K562 (cell line): ENCODE measurements around the gene PPHLN1. TPM values are rescaled to one million over a fixed set of nuclear protein-coding genes. Genes with fewer than 3 reads are reported as not detected.
A peak's percentile ranks its signal among the peaks of the same experiment; 100 is the strongest.

Experiments
- CCNT2 ChIP-seq: IDR thresholded peaks from 2 replicates; pipeline ENCODE4 v1.6.1; 2011; ENCODE audit warnings: borderline replicate concordance, low read depth, mild to moderate bottlenecking, moderate library complexity, mixed read lengths, low read length; ENCODE audit not compliant: insufficient read length; ENCODE audit errors: extremely low read depth
- EZH2 ChIP-seq: IDR thresholded peaks from 2 replicates; pipeline ENCODE4 v1.6.1; 2012; ENCODE audit warnings: low read depth, mild to moderate bottlenecking, inconsistent platforms, low read length, borderline replicate concordance
- ILF3 ChIP-seq: fragments of 450-650 bp; IDR thresholded peaks from 2 replicates; pipeline ENCODE4 v1.6.1; 2018; ENCODE audit warnings: antibody characterized with exemption, mild to moderate bottlenecking, moderate library complexity, borderline replicate concordance
- PPARD ChIP-seq: fragments of 250-450 bp; sonication (Bioruptor Pico); IDR thresholded peaks from 2 replicates; pipeline ENCODE4 v1.8.0; 2022; ENCODE audit warnings: inconsistent platforms, mild to moderate bottlenecking, moderate library complexity
- RNF2 ChIP-seq: sonication (generic); IDR thresholded peaks from 2 replicates; pipeline ENCODE4 v1.6.1; 2016
- SAP30 ChIP-seq: fragments of 200-600 bp; sonication (generic); IDR thresholded peaks from 2 replicates; pipeline ENCODE4 v1.6.1; 2012; ENCODE audit warnings: borderline replicate concordance, low read depth, mild to moderate bottlenecking, moderate library complexity, low read length, control low read depth, inconsistent platforms; ENCODE audit not compliant: insufficient read depth, poor library complexity, severe bottlenecking
- U2AF2 ChIP-seq: fragments of 200-400 bp; formaldehyde crosslinking; optimal IDR thresholded peaks from 2 replicates; pipeline ENCODE3; 2017; ENCODE audit warnings: low read depth, mild to moderate bottlenecking, low read length
- XRCC5 ChIP-seq: fragments of 200-400 bp; formaldehyde crosslinking; IDR thresholded peaks from 2 replicates; pipeline ENCODE4 v1.6.1; 2017; ENCODE audit warnings: low read depth, mild to moderate bottlenecking, low read length
- polyA plus RNA-seq, 8 experiments: library from polyadenylated mRNA; depleted of rRNA in 4 of 8; stranded (reverse) in 5 of 8; unstranded in 3 of 8; fragments of >200 nt; fragmentation: Nextera tagmentation in 2 of 8; fragmentation: Illumina TruSeq in 1 of 8; extraction: Ambion mirVana in 2 of 8; extraction: Trizol in 1 of 8; gene quantifications; 2 replicates each; pipeline versions ENCODE4 v1.2.1 to v1.2.3, GENCODE V29; 2011 to 2014; ENCODE audit warnings: inconsistent platforms in 1 of 8, missing spikeins in 1 of 8
- total RNA-seq, 7 experiments: library from RNA; depleted of rRNA in 6 of 7; stranded (reverse); fragments of >200 nt in 6 of 7; fragmentation: Illumina TruSeq in 2 of 7; extraction: Trizol in 2 of 7; gene quantifications; 2 replicates each; pipeline versions ENCODE4 v1.2.1 to v1.2.3, GENCODE V29; 2011 to 2021; ENCODE audit warnings: low replicate concordance in 1 of 7
- TF ChIP-seq, protein P1 (sequence below): fragments of 450-650 bp; IDR thresholded peaks from 2 replicates; pipeline ENCODE4 v1.6.1; 2018; ENCODE audit not compliant: partially characterized antibody
- TF ChIP-seq, protein P2 (sequence below): fragments of 200-600 bp; sonication (generic); IDR thresholded peaks from one replicate; pipeline ENCODE4 v1.6.1; 2012; ENCODE audit warnings: mild to moderate bottlenecking, low read depth, low read length, inconsistent platforms

PPHLN1 gene
- total and polyA plus RNA-seq, 9 of the 15 experiments (the other 6 are each of a cell fraction or from before 2014, with no cell fraction given) = 66.3 to 112 (median 93.6) TPM

DNA sequence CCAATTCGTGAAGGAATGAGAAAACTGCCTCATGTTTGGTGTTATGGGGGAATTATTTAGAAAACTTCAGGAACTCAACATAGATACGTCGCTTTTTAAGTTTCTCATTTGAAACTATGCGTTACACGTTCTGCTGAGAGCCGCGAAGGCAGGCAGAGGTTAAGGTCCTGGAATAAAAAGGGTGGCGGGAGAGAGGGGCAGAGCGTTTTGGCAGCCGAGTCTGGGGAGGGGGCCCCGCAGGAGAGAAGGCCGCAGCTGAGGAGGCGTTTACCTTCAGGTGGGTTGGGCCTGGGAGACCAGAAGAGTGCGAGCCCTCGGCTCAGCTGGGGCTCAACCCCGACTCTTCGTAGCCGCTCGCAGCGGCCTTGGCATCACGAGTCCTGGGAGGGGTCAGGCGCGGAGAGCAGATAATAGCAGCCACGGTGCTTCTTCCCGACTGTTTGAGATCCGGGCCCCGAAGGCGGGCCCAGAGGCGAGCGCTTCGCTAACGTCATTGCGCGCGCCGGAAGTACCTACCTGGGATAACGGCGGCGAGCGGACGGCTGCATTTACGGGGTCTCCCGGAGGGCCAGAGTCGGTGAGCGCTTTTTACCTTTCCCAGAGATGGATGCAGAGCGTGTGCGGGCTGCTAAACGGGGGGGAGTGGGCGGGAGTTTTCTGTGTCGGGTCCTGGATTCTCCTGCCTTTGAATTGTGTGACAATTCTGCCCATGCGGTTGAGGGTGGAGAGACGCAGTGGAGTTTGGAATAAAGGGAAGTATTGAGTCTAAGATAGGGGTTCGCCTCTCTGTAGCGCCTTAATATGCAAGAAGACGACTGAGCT, at the start of gene PPHLN1, which contains the start of gene ZCRB1 (continued):
- TF ChIP-seq, protein P1, sequence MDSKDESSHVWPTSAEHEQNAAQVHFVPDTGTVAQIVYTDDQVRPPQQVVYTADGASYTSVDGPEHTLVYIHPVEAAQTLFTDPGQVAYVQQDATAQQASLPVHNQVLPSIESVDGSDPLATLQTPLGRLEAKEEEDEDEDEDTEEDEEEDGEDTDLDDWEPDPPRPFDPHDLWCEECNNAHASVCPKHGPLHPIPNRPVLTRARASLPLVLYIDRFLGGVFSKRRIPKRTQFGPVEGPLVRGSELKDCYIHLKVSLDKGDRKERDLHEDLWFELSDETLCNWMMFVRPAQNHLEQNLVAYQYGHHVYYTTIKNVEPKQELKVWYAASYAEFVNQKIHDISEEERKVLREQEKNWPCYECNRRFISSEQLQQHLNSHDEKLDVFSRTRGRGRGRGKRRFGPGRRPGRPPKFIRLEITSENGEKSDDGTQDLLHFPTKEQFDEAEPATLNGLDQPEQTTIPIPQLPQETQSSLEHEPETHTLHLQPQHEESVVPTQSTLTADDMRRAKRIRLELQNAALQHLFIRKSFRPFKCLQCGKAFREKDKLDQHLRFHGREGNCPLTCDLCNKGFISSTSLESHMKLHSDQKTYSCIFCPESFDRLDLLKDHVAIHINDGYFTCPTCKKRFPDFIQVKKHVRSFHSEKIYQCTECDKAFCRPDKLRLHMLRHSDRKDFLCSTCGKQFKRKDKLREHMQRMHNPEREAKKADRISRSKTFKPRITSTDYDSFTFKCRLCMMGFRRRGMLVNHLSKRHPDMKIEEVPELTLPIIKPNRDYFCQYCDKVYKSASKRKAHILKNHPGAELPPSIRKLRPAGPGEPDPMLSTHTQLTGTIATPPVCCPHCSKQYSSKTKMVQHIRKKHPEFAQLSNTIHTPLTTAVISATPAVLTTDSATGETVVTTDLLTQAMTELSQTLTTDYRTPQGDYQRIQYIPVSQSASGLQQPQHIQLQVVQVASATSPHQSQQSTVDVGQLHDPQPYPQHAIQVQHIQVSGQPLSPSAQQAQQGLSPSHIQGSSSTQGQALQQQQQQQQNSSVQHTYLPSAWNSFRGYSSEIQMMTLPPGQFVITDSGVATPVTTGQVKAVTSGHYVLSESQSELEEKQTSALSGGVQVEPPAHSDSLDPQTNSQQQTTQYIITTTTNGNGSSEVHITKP = peak; percentile 7
- TF ChIP-seq, protein P2, sequence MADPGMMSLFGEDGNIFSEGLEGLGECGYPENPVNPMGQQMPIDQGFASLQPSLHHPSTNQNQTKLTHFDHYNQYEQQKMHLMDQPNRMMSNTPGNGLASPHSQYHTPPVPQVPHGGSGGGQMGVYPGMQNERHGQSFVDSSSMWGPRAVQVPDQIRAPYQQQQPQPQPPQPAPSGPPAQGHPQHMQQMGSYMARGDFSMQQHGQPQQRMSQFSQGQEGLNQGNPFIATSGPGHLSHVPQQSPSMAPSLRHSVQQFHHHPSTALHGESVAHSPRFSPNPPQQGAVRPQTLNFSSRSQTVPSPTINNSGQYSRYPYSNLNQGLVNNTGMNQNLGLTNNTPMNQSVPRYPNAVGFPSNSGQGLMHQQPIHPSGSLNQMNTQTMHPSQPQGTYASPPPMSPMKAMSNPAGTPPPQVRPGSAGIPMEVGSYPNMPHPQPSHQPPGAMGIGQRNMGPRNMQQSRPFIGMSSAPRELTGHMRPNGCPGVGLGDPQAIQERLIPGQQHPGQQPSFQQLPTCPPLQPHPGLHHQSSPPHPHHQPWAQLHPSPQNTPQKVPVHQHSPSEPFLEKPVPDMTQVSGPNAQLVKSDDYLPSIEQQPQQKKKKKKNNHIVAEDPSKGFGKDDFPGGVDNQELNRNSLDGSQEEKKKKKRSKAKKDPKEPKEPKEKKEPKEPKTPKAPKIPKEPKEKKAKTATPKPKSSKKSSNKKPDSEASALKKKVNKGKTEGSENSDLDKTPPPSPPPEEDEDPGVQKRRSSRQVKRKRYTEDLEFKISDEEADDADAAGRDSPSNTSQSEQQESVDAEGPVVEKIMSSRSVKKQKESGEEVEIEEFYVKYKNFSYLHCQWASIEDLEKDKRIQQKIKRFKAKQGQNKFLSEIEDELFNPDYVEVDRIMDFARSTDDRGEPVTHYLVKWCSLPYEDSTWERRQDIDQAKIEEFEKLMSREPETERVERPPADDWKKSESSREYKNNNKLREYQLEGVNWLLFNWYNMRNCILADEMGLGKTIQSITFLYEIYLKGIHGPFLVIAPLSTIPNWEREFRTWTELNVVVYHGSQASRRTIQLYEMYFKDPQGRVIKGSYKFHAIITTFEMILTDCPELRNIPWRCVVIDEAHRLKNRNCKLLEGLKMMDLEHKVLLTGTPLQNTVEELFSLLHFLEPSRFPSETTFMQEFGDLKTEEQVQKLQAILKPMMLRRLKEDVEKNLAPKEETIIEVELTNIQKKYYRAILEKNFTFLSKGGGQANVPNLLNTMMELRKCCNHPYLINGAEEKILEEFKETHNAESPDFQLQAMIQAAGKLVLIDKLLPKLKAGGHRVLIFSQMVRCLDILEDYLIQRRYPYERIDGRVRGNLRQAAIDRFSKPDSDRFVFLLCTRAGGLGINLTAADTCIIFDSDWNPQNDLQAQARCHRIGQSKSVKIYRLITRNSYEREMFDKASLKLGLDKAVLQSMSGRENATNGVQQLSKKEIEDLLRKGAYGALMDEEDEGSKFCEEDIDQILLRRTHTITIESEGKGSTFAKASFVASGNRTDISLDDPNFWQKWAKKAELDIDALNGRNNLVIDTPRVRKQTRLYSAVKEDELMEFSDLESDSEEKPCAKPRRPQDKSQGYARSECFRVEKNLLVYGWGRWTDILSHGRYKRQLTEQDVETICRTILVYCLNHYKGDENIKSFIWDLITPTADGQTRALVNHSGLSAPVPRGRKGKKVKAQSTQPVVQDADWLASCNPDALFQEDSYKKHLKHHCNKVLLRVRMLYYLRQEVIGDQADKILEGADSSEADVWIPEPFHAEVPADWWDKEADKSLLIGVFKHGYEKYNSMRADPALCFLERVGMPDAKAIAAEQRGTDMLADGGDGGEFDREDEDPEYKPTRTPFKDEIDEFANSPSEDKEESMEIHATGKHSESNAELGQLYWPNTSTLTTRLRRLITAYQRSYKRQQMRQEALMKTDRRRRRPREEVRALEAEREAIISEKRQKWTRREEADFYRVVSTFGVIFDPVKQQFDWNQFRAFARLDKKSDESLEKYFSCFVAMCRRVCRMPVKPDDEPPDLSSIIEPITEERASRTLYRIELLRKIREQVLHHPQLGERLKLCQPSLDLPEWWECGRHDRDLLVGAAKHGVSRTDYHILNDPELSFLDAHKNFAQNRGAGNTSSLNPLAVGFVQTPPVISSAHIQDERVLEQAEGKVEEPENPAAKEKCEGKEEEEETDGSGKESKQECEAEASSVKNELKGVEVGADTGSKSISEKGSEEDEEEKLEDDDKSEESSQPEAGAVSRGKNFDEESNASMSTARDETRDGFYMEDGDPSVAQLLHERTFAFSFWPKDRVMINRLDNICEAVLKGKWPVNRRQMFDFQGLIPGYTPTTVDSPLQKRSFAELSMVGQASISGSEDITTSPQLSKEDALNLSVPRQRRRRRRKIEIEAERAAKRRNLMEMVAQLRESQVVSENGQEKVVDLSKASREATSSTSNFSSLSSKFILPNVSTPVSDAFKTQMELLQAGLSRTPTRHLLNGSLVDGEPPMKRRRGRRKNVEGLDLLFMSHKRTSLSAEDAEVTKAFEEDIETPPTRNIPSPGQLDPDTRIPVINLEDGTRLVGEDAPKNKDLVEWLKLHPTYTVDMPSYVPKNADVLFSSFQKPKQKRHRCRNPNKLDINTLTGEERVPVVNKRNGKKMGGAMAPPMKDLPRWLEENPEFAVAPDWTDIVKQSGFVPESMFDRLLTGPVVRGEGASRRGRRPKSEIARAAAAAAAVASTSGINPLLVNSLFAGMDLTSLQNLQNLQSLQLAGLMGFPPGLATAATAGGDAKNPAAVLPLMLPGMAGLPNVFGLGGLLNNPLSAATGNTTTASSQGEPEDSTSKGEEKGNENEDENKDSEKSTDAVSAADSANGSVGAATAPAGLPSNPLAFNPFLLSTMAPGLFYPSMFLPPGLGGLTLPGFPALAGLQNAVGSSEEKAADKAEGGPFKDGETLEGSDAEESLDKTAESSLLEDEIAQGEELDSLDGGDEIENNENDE = no peak
- TF ChIP-seq PPARD (CRISPR knock-in tag) = no peak
- no peak for TF ChIP-seq ILF3
- no peak for TF ChIP-seq SAP30
- no peak for TF ChIP-seq RNF2
- no peak for TF ChIP-seq EZH2
- TF ChIP-seq U2AF2 = no peak
- TF ChIP-seq XRCC5 = no peak
- peak; percentile 49 for TF ChIP-seq CCNT2
